Uterus (tissue), 2 donors: ENCODE measurements around the gene TPT1.

Experiments used
- POLR2A ChIP-seq, 2 donors: fragments of 450-650 bp; IDR thresholded peaks; one replicate each; pipeline ENCODE4 v1.6.1; 2016; ENCODE audit warnings: antibody characterized with exemption in 2 of 2, mild to moderate bottlenecking in 1 of 2, moderate library complexity in 1 of 2
- TF ChIP-seq, protein P1 (sequence below), 4 experiments: fragments of 200-600 bp in 2 of 4; fragments of 450-650 bp in 2 of 4; sonication (generic) in 2 of 4; IDR thresholded peaks; one replicate each; pipeline ENCODE4 v1.5.1; 2016 to 2019; ENCODE audit warnings: antibody characterized with exemption in 4 of 4, mild to moderate bottlenecking in 2 of 4, moderate library complexity in 1 of 4

GRCh38 chr13:45303866-45304265, 37.1 kb downstream of the TPT1 start:
- TF ChIP-seq, protein P1, sequence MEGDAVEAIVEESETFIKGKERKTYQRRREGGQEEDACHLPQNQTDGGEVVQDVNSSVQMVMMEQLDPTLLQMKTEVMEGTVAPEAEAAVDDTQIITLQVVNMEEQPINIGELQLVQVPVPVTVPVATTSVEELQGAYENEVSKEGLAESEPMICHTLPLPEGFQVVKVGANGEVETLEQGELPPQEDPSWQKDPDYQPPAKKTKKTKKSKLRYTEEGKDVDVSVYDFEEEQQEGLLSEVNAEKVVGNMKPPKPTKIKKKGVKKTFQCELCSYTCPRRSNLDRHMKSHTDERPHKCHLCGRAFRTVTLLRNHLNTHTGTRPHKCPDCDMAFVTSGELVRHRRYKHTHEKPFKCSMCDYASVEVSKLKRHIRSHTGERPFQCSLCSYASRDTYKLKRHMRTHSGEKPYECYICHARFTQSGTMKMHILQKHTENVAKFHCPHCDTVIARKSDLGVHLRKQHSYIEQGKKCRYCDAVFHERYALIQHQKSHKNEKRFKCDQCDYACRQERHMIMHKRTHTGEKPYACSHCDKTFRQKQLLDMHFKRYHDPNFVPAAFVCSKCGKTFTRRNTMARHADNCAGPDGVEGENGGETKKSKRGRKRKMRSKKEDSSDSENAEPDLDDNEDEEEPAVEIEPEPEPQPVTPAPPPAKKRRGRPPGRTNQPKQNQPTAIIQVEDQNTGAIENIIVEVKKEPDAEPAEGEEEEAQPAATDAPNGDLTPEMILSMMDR (IDR thresholded peaks at IDR 0.05) = no peak
- no peak for TF ChIP-seq POLR2A (IDR thresholded peaks at IDR 0.05)
